Activated naive CD8-positive, alpha-beta T cell (primary cell): ENCODE data around the gene PPFIBP1.

Source experiments
- H3K27ac Mint-ChIP-seq: one replicate; pipeline ENCODE4 v1.8.0; 2021; ENCODE audit warnings: mixed read lengths
- H3K27me3 Mint-ChIP-seq: one replicate; pipeline ENCODE4 v1.8.0; 2021; ENCODE audit warnings: mixed read lengths
- H3K36me3 Mint-ChIP-seq: one replicate; pipeline ENCODE4 v1.8.0; 2021; ENCODE audit warnings: mixed read lengths
- H3K4me1 Mint-ChIP-seq: one replicate; pipeline ENCODE4 v1.8.0; 2021; ENCODE audit warnings: low read depth, mixed read lengths
- H3K4me3 Mint-ChIP-seq: one replicate; pipeline ENCODE4 v1.8.0; 2021; ENCODE audit warnings: mild to moderate bottlenecking, mixed read lengths
- H3K9me3 Mint-ChIP-seq: one replicate; pipeline ENCODE4 v1.8.0; 2021; ENCODE audit warnings: low read depth, mixed read lengths

PPFIBP1 gene

GRCh38 chr12:27560126-27560525, 36.1 kb downstream of the PPFIBP1 start:
- Mint-ChIP-seq H3K27me3 (no peaks in the 10 kb centered on the region), H3K4me1 (peaks cover 17% of the 10 kb centered on the region), H3K27ac (no peak overlapping the region), H3K4me3 (no peak overlapping the region), H3K36me3 (no peaks in the 10 kb centered on the region), H3K9me3 (no peaks in the 10 kb centered on the region)

- no peaks in the 10 kb centered on the region for H3K9me3 Mint-ChIP-seq
- peaks cover 2% of the 10 kb centered on the region for H3K4me1 Mint-ChIP-seq
- H3K27me3 Mint-ChIP-seq, result no peaks in the 10 kb centered on the region
- H3K4me3 Mint-ChIP-seq, result no peak overlapping the region
- H3K36me3 Mint-ChIP-seq, result no peaks in the 10 kb centered on the region
- H3K27ac Mint-ChIP-seq, result no peak overlapping the region
These were observed 37.7 kb downstream of the PPFIBP1 start for GRCh38 chr12:27561535-27562350.

- no peaks in the 10 kb centered on the region for H3K9me3 Mint-ChIP-seq
- no peak overlapping the region for H3K4me3 Mint-ChIP-seq
- H3K4me1 Mint-ChIP-seq, result no peaks in the 10 kb centered on the region
- no peak overlapping the region for H3K27ac Mint-ChIP-seq
- H3K36me3 Mint-ChIP-seq, result no peaks in the 10 kb centered on the region
- no peaks in the 10 kb centered on the region for H3K27me3 Mint-ChIP-seq
These were observed 40.7 kb downstream of the PPFIBP1 start for GRCh38 chr12:27564612-27565213.

- no peaks in the 10 kb centered on the region for H3K4me1 Mint-ChIP-seq
These were observed 42.2 kb downstream of the PPFIBP1 start for GRCh38 chr12:27566159-27566558.

GRCh38 chr12:27566626-27567025, 42.6 kb downstream of the PPFIBP1 start:
- Mint-ChIP-seq H3K9me3 (no peaks in the 10 kb centered on the region), H3K27ac (no peak overlapping the region), H3K4me3 (no peak overlapping the region), H3K4me1 (no peaks in the 10 kb centered on the region), H3K36me3 (no peaks in the 10 kb centered on the region), H3K27me3 (no peaks in the 10 kb centered on the region)

More at GRCh38 chr12:27566159-27566558, 42.2 kb downstream of the PPFIBP1 start:
- H3K27ac Mint-ChIP-seq, result no peak overlapping the region
- no peak overlapping the region for H3K4me3 Mint-ChIP-seq
- H3K27me3 Mint-ChIP-seq, result no peaks in the 10 kb centered on the region
- no peaks in the 10 kb centered on the region for H3K9me3 Mint-ChIP-seq
- H3K36me3 Mint-ChIP-seq, result no peaks in the 10 kb centered on the region

- peaks cover 2% of the 10 kb centered on the region for H3K36me3 Mint-ChIP-seq
- no peak overlapping the region for H3K27ac Mint-ChIP-seq
- no peak overlapping the region for H3K4me3 Mint-ChIP-seq
- H3K27me3 Mint-ChIP-seq, result no peaks in the 10 kb centered on the region
- H3K9me3 Mint-ChIP-seq, result no peaks in the 10 kb centered on the region
- H3K4me1 Mint-ChIP-seq, result peaks cover 8% of the 10 kb centered on the region
These were observed 47.5 kb downstream of the PPFIBP1 start for GRCh38 chr12:27571463-27571862.

- H3K4me3 Mint-ChIP-seq, result no peak overlapping the region
- peaks cover 2% of the 10 kb centered on the region for H3K36me3 Mint-ChIP-seq
- no peaks in the 10 kb centered on the region for H3K9me3 Mint-ChIP-seq
- H3K4me1 Mint-ChIP-seq, result peaks cover 8% of the 10 kb centered on the region
- no peaks in the 10 kb centered on the region for H3K27me3 Mint-ChIP-seq
- H3K27ac Mint-ChIP-seq, result no peak overlapping the region
These were observed 48.7 kb downstream of the PPFIBP1 start for GRCh38 chr12:27572486-27573255.

GRCh38 chr12:27573972-27574371, 50.0 kb downstream of the PPFIBP1 start:
- H3K4me3 Mint-ChIP-seq, result no peak overlapping the region
- no peak overlapping the region for H3K27ac Mint-ChIP-seq
- H3K9me3 Mint-ChIP-seq, result no peaks in the 10 kb centered on the region
- no peaks in the 10 kb centered on the region for H3K27me3 Mint-ChIP-seq
- peaks cover 8% of the 10 kb centered on the region for H3K4me1 Mint-ChIP-seq
- H3K36me3 Mint-ChIP-seq, result peaks cover 4% of the 10 kb centered on the region

GRCh38 chr12:27575090-27575761, 51.2 kb downstream of the PPFIBP1 start:
- Mint-ChIP-seq H3K27ac (no peak overlapping the region), H3K4me3 (no peak overlapping the region), H3K9me3 (no peaks in the 10 kb centered on the region), H3K36me3 (peaks cover 8% of the 10 kb centered on the region), H3K27me3 (no peaks in the 10 kb centered on the region), H3K4me1 (peaks cover 11% of the 10 kb centered on the region)

GRCh38 chr12:27575762-27576118, 51.7 kb downstream of the PPFIBP1 start:
- Mint-ChIP-seq H3K27me3 (no peaks in the 10 kb centered on the region), H3K4me1 (peaks cover 11% of the 10 kb centered on the region), H3K36me3 (peaks cover 8% of the 10 kb centered on the region), H3K9me3 (no peaks in the 10 kb centered on the region), H3K27ac (no peak overlapping the region), H3K4me3 (no peak overlapping the region)

GRCh38 chr12:27576667-27577347, 52.8 kb downstream of the PPFIBP1 start:
- peaks cover 11% of the 10 kb centered on the region for H3K4me1 Mint-ChIP-seq
- H3K4me3 Mint-ChIP-seq, result no peak overlapping the region
- peaks cover 8% of the 10 kb centered on the region for H3K36me3 Mint-ChIP-seq
- H3K27ac Mint-ChIP-seq, result no peak overlapping the region
- no peaks in the 10 kb centered on the region for H3K9me3 Mint-ChIP-seq
- no peaks in the 10 kb centered on the region for H3K27me3 Mint-ChIP-seq

GRCh38 chr12:27577688-27578087, 53.7 kb downstream of the PPFIBP1 start:
- Mint-ChIP-seq H3K4me1 (peaks cover 15% of the 10 kb centered on the region), H3K9me3 (no peaks in the 10 kb centered on the region), H3K4me3 (no peak overlapping the region), H3K27me3 (no peaks in the 10 kb centered on the region), H3K36me3 (peaks cover 8% of the 10 kb centered on the region), H3K27ac (no peak overlapping the region)

- Mint-ChIP-seq H3K4me3 (no peak overlapping the region), H3K27me3 (no peaks in the 10 kb centered on the region), H3K4me1 (peaks cover 15% of the 10 kb centered on the region), H3K9me3 (no peaks in the 10 kb centered on the region), H3K36me3 (peaks cover 6% of the 10 kb centered on the region), H3K27ac (no peak overlapping the region)
These were observed 54.8 kb downstream of the PPFIBP1 start for GRCh38 chr12:27578689-27579372.
